Measurements from ENCODE around the gene LYRM4. TPM values are rescaled to one million over a fixed set of nuclear protein-coding genes. Genes with fewer than 3 reads are reported as not detected.

LYRM4 gene
- total RNA-seq, 1 experiment from 2014 or later: 37.0 TPM

GRCh38 chr6:5208057-5208456, 52.7 kb downstream of the LYRM4 start:
- BruUV-seq (replicated peaks): no TSS peak
- no peaks in the 10 kb centered on the region for H3F3A ChIP-seq (ENCODE audit: insufficient read depth, low read depth)
- intact Hi-C loops (cut with micrococcal nuclease; ENCODE audit: unreplicated experiment): no loop called here
- no peak overlapping the region for H3K27ac ChIP-seq
- H3K27me3 ChIP-seq (ENCODE audit: insufficient read depth, low read depth): no peaks in the 10 kb centered on the region
- H3K9me3 ChIP-seq (ENCODE audit: insufficient read depth, low read depth): no peaks in the 10 kb centered on the region
- no peak for TF ChIP-seq EZH2 (IDR thresholded peaks at IDR 0.05; ENCODE audit: low read depth)
- TF ChIP-seq, protein P1, sequence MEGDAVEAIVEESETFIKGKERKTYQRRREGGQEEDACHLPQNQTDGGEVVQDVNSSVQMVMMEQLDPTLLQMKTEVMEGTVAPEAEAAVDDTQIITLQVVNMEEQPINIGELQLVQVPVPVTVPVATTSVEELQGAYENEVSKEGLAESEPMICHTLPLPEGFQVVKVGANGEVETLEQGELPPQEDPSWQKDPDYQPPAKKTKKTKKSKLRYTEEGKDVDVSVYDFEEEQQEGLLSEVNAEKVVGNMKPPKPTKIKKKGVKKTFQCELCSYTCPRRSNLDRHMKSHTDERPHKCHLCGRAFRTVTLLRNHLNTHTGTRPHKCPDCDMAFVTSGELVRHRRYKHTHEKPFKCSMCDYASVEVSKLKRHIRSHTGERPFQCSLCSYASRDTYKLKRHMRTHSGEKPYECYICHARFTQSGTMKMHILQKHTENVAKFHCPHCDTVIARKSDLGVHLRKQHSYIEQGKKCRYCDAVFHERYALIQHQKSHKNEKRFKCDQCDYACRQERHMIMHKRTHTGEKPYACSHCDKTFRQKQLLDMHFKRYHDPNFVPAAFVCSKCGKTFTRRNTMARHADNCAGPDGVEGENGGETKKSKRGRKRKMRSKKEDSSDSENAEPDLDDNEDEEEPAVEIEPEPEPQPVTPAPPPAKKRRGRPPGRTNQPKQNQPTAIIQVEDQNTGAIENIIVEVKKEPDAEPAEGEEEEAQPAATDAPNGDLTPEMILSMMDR (conservative IDR thresholded peaks at IDR 0.05): no peak
- ChIA-PET POLR2A (ENCODE audit: unreplicated experiment) (interaction anchor here (0.5 kb wide), 1 partner anchor 164 kb away, joined by 12 read pairs; no protein-coding TSS in a partner anchor), CTCF (no interaction called here)
- H3K79me2 ChIP-seq (ENCODE audit: low read depth): no peaks in the 10 kb centered on the region
- no peak overlapping the region for H3K4me3 ChIP-seq
- no peak for DNase-seq
- no peak overlapping the region for H2AFZ ChIP-seq
- no peak overlapping the region for H3K4me2 ChIP-seq
- H3K36me3 ChIP-seq (ENCODE audit: low read depth): no peaks in the 10 kb centered on the region
- no peaks in the 10 kb centered on the region for H3K9me2 ChIP-seq (ENCODE audit: insufficient read depth)
- H3K4me1 ChIP-seq (replicated peaks; ENCODE audit: insufficient read depth): 0 out of 2 replicates have a peak, but pooled peaks cover 7% of the 10 kb centered on the region
- no peaks in the 10 kb centered on the region for H4K20me1 ChIP-seq (ENCODE audit: insufficient read depth)

DNA sequence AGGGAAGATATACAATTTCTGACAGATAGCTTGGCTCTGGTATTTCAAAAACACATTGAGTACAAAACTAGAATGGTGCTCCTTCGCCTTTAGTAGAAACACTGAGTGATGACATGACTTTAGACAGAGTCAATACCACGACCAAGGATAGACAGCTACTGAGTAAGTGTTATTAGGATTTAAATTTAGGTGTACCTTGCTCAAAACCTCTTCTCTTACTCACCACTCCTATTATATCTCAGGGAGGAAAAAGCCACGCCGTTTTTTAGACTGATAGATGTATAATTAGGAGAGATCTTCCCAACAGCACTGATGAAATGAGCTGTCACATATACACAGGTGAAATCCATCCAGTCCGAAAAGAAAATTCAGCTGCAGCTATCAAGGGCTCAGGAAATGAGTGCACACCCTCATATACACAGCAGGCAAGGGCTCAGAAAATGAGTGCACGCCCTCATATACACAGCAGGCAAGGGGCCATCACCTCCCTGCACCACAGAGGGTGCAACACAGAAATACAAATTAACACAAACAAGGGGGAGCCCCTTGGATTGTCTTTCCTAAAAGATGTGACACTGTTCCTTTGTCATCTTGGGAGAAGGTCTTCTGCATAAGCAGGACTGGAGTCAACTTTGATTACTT, 53.7 kb downstream of the LYRM4 start:
- H3K27ac ChIP-seq: no peak overlapping the region
- CTCF ChIA-PET: no interaction called here
- H3K4me2 ChIP-seq: no peak overlapping the region
- H3F3A ChIP-seq (ENCODE audit: insufficient read depth, low read depth): no peaks in the 10 kb centered on the region
- H3K36me3 ChIP-seq (ENCODE audit: low read depth): no peaks in the 10 kb centered on the region
- no peaks in the 10 kb centered on the region for H3K9me2 ChIP-seq (ENCODE audit: insufficient read depth)
- H3K27me3 ChIP-seq (ENCODE audit: insufficient read depth, low read depth): no peaks in the 10 kb centered on the region
- intact Hi-C loops (cut with micrococcal nuclease; ENCODE audit: unreplicated experiment): no loop called here
- no peaks in the 10 kb centered on the region for H3K9me3 ChIP-seq (ENCODE audit: insufficient read depth, low read depth)
- TF ChIP-seq EZH2 (IDR thresholded peaks at IDR 0.05; ENCODE audit: low read depth): no peak
- TF ChIP-seq, protein P1 (conservative IDR thresholded peaks at IDR 0.05): no peak
- H3K4me3 ChIP-seq: no peak overlapping the region
- BruUV-seq (replicated peaks): no TSS peak
- H2AFZ ChIP-seq: no peak overlapping the region
- POLR2A ChIA-PET (ENCODE audit: unreplicated experiment): interaction anchor here (0.6 kb wide), 1 partner anchor 1017 kb away, joined by 4 read pairs; no protein-coding TSS in a partner anchor
- no peaks in the 10 kb centered on the region for H4K20me1 ChIP-seq (ENCODE audit: insufficient read depth)
- H3K79me2 ChIP-seq (ENCODE audit: low read depth): no peaks in the 10 kb centered on the region
- DNase-seq: no peak
- H3K4me1 ChIP-seq (replicated peaks; ENCODE audit: insufficient read depth): 0 out of 2 replicates have a peak, but pooled peaks cover 7% of the 10 kb centered on the region

DNA sequence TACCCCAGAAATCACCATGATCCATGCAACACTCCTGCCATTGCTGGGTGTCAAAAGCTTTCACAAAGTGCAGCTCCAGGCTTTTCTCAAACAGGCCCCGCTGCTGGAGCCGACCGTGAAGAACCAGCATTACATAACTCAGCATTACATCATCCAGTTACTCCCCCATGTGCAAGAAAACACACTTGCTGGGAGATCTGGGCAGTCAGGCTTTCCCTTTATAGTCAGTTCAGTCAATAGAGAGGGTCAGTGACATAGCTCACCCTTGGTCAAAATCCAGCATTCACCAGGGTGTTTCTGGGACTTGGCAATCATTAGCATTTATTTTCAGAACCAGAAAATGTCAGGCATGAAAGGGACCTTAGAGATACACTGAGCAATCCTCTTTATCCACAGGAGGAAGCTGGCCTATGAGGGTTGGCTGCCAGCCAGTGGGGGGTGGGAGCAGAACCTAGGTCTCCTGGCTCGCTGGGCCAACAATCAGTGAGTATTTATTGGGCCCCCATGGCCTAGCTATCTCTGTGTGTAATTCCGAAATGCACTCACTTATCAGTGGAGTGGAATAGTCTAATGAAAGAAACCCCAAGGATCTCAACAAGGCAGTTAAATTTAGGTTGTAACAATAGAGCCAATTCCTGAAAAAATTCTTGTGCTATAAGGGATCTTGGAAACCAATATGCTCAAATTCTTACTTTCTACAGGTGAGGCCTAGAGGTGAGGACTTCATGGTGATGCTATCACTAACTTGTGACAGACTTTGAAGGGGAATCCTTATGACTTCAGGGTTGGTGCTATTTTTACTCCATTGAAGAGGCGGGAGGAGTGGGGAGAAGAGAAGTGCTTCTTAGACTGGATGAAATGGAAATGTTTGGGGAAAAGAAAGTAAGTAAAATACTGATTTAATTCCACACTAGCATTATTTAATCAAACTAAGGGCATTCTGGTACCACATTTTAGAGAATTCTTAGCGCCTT, 54.6 kb downstream of the LYRM4 start:
- no peaks in the 10 kb centered on the region for H3K79me2 ChIP-seq (ENCODE audit: low read depth)
- 0 out of 2 replicates have a peak, but pooled peaks cover 7% of the 10 kb centered on the region for H3K4me1 ChIP-seq (replicated peaks; ENCODE audit: insufficient read depth)
- no peak for TF ChIP-seq EZH2 (IDR thresholded peaks at IDR 0.05; ENCODE audit: low read depth)
- TF ChIP-seq, protein P1 (conservative IDR thresholded peaks at IDR 0.05): no peak
- H3K36me3 ChIP-seq (ENCODE audit: low read depth): no peaks in the 10 kb centered on the region
- no TSS peak for BruUV-seq (replicated peaks)
- no peaks in the 10 kb centered on the region for H3K27me3 ChIP-seq (ENCODE audit: insufficient read depth, low read depth)
- H3F3A ChIP-seq (ENCODE audit: insufficient read depth, low read depth): no peaks in the 10 kb centered on the region
- no peak overlapping the region for H3K27ac ChIP-seq
- intact Hi-C loops (cut with micrococcal nuclease; ENCODE audit: unreplicated experiment): no loop called here
- CTCF ChIA-PET: no interaction called here
- H3K4me3 ChIP-seq: no peak overlapping the region
- POLR2A ChIA-PET (ENCODE audit: unreplicated experiment): interaction anchor here (0.6 kb wide), 1 partner anchor 1016 kb away, joined by 4 read pairs; no protein-coding TSS in a partner anchor
- H3K9me3 ChIP-seq (ENCODE audit: insufficient read depth, low read depth): no peaks in the 10 kb centered on the region
- H3K9me2 ChIP-seq (ENCODE audit: insufficient read depth): no peaks in the 10 kb centered on the region
- H4K20me1 ChIP-seq (ENCODE audit: insufficient read depth): no peaks in the 10 kb centered on the region
- H2AFZ ChIP-seq: no peak overlapping the region
- no peak for DNase-seq
- H3K4me2 ChIP-seq: 0 out of 2 replicates have a peak overlapping the region, but pooled peaks have one; percentile 4
